Stimulated activated CD4-positive, alpha-beta T cell treated with anti-CD3 and anti-CD28 coated beads, Interleukin-2, amount 100 ng/mL, for 4 hours (primary cell): Measurements from ENCODE around the gene SERPINA12.

Experiments
- DNase-seq: peaks from one replicate; pipeline ENCODE4 v3.0.0-alpha.2; 2020; ENCODE audit warnings: low read depth

The SERPINA12 gene

DNA sequence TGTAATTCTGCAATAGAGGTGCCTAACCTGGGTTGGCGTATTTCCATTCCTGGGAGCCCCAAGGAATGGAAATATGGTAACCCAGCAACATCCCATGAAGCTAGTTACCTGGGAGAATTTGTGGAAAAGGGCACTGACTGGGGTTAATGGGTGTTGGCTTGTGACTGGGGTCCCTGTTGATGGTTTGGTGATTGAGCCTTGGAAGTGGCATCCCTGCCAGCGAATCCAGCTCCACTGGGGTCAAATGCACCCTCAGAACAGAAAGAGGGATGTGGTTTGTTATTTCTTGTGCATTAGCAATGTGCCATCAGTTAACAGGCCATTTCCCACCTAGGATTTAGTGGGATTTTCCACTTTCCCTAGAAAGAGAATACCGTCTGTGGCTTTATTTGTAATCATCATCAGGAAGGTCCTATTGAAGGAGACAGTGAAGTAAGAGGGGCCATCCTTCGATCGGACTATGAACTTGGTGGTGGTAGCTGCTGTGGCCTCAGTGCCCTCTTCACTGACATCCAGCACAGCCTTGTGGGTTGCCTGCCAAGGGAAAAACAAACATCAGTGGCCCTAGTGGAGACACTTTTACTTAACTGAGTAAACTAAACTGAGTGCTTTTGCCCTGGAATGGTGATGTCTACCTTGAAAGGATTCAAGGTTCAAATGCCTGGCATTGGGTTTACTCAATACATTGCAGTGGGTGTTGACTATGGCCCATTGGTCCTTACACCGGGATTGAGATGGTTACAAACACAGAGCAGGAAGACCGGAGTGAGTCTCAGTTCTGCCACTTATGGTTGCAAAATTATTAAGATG lies 46.3 kb downstream of the SERPINA12 start:
- DNase-seq: no peak

DNA sequence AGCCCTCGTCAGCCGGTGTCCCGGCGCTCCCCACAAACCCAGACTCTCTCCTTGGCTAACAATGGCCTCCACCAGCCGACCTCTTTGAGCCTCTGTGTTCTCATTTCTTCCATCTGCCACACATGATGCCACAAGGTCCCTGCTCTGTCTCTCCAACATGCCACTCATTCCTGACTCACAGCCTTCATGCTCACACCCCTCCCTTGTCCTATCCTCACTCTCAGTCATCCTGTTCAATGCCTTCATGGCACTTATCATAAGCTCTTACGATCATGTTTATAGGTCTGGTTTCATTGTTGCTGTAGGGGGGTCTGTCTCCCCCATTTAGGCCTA lies 47.1 kb downstream of the SERPINA12 start:
- no peak for DNase-seq

DNA sequence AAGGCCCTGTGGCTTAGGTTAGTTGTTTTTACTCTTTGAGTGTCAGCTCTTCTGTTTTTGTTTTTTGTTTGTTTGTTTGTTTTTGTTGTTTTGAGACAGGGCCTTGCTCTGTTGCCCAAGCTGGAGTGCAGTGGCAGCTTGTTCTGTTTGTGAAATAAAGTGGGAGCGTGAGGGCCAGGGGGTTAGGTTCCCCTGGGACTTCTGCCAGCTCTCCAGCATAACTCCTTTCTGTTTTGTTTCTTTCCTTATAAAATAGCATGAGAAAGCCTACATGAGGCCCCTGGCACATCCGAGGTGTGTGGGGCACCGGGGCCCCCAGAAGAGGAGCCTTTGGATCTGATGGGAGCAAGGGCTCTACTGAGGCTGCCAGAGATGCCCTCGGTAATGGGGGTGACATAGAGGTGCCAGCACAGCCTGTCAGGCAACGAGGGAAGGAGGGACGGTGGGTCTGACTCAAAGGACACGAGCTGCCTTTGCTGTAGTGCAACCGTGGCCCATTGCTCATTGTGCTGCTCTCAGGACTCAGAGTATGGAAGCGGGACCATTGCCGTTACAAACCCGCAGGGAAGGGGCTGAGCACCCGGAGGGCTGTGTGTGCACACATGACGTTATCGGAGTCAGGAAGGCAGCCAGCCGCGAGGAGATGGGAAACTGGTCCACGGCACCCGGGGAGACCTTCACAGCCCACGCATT lies 47.6 kb downstream of the SERPINA12 start:
- no peak for DNase-seq

DNA sequence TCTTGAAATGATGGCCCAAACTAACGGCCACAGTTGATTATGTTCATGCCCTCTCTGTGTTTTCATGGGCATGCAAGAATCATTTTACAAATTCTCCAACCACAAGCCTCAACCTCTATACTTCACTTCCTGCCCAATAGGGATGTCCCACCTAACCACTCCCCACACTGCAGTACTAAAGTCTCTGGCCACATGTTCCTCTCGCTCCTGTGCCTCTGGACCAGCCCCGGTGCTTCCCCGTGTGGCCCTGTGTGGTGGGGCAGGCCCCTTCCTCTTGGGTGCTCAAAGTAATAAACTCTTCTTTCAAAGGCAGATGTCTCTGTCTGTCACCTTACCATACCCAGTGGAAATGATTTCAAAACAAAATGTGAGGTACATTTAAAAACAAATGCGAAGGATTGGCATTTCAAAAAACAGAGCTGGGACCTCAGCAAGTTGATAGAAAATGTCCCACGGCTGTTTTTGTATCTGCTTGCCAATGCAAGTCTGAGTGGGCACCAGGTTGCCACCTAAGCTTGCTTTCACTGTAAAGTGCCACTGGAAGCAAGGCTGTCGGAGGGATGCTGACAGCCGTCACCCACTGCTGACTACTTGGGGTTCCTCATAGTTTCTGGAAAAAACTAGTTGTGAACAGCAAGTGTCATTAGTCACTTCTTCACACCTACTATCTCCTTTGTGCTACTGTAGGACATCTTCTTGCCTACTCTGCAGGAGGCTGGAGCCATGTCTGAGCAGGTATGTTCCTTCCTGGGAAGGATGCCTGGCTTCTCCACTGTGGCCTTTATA lies 48.4 kb downstream of the SERPINA12 start:
- no peak for DNase-seq

DNA sequence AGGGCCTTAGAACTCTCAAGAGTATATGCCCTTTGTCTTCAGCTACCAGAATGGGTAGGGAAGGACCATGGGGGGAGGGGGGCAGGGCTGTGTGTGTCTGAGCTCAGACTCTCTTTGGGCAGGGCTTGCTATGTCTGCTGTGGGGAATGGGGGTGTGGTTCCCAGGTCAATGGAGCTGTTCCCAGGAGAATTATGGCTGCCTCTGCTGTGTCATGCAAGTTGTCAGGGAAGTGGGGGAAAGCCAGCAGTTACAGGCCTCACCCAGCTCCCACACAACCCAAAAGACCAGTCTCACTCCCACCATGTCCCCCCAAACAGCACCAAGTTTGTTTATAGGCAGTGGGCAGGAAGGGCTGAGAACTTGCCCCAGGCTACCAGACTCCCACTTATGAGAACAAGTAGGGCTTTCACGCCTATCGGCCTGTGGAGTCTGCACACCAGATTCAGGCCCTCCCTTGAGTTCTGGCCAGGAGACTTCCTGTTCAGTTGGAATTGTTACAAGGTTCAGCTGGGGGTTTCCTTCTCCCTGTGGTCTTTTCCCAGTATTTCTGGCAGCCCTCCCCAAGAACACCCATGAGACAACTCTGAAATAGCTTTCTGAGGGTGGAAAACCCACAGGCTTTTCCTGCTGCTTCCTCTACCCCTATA lies 50.6 kb downstream of the SERPINA12 start:
- no peak for DNase-seq

DNA sequence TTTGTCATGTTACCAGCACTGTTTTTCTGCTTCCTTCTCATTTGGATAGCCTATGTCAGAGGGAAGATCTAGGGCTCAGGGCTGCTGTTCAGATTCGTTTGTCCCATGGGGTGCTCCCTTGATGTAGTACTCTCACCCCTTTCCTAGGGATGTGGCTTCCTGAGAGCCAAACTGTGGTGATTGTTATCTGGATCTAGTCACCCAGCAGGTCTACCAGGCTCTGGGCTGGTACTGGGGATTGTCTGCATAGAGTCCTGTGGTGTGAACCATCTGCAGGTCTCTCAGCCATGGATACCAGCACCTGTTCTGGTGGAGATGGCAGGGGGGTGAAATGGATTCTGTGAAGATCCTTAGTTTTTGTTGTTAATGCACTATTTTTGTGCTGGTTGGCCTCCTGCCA lies 51.2 kb downstream of the SERPINA12 start:
- DNase-seq: no peak

DNA sequence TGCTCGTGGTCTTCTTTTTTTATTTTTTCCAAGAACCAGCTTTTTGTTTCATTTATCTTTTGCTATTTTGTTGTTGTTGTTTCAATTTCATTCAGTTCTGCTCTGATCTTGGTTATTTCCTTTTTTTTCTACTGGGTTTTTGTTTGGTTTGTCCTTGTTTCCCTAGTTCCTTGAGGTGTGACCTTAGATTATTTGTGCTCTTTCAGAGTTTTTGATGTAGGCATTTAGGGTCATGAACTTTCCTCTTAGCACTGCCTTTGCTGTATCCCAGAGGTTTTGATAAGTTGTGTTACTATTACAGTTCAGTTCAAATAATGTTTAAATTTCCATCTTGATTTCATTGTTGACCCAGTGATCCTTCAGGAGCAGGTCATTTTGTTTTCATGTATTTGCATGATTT lies 53.3 kb downstream of the SERPINA12 start:
- DNase-seq: no peak

DNA sequence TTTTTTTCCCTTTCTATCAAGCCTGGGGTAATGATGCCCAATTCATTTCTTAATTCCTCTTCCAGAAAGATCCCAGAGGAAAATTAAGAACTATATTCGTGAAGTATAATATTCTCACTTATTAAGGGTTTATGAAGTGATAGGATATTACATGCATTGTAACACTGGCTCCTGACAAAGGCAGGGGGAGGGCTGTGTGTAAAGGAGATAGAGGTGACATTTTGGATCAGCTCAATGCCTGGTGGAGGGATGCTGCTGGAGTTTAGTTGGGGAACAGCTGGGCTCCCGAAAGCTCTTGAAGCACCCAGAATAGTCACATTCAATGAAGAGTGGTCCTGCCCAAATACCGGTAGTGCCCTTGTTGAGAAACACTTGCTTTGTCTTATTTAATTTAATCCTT lies 57.4 kb downstream of the SERPINA12 start:
- DNase-seq: no peak

DNA sequence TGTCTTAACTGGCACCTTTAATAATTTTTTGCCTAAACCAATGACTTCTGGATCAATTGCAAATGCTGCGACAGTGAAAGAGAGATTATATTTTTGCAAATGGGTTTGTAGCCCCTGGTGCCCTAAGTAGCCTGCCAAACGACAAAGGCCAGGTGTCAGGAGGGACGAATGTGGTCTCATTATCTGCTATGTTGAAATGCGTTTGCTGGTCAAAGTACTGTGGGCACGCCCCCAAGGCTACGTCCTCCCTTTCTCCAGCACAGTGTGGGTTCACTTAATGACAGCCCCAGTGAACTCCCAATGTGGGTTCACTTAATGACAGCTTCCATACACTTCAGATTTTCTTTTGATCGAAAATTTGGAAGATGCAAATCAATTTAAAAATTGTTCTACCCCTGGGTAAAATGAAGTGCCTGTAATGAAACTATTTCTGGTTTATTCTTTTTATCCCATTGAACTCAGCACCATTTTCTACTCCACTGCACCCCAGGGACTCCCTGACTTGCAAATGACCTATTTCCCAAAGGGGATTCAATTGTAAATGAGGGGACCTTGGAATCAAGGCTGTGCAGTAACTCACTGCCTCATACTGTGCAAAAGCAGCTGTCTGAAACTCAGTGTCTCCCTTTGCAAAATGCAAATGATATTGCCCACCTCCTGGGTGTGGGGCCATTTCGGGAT lies 58.0 kb downstream of the SERPINA12 start:
- no peak for DNase-seq

DNA sequence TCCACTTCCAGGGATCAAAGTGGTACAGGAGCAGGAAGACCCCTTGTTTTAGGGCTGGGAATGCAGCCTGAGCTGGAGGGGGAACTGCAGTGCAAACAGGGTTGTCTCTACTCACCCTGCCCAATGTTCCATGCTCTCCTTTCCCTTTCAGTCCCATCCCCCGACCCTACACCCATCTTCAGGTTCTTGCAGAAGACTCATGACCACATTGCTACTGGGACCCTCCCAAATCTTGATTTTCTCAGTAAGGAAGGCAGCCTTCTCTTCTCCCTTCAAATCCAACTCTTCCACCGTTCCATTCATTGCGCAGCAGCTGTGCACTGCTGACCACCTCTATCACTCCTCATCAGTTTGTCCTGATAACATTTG lies 58.6 kb downstream of the SERPINA12 start:
- DNase-seq: no peak

DNA sequence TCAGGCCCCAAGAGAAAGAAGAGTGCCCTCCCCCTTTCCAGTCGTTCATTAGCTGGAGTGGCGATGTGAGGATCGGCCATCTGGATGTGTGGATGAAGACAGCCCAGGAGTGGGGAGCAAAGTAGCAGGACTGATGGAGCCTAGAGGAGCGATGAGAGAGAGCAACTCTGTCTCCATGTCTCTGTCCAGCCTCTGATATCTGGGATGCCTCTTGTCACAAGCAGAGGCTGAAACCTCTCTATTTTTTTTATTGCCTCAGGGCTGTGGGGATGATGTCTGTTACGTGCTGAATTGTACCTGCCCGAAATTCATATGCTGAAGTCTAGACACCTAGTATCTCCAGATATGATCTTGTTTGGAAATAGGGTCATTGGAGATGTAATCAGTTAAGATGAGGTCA lies 59.3 kb downstream of the SERPINA12 start:
- DNase-seq: no peak

DNA sequence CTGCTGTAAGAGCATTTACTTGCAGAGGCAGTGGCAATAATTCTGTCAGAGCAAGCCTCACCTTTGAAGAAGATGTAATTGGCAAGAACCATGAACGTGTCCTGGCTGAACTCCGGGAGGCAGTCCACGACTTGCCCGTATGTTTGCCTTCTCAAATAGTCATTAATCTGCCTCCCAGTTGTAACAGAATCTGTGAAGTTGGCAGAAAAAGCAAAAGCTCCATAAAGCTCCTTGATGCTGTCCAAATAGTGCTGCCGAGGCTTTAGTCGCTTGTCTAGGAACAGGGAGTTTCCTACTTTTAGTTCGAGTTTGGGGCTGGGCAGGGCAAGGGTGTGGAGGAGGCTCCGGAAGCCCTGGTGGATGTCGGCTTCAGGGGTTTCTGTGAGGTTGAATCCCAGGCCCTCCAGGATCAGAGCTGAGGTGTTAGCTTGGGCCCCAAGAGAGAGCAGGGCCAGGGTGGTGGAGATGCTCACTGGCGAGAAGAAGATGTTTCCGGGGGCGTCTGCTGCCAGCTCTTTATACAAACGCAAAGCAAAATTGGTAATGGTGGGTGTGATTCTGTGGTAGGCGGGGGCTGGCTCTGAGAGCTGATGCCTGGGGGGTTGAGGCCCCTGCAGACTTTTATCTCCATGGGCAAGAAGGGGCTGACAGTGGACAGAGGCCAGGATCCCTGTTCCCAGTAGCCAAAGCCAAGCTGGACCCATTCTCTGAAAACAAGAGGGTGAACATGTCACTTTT lies 61.0 kb downstream of the SERPINA12 start:
- no peak for DNase-seq

DNA sequence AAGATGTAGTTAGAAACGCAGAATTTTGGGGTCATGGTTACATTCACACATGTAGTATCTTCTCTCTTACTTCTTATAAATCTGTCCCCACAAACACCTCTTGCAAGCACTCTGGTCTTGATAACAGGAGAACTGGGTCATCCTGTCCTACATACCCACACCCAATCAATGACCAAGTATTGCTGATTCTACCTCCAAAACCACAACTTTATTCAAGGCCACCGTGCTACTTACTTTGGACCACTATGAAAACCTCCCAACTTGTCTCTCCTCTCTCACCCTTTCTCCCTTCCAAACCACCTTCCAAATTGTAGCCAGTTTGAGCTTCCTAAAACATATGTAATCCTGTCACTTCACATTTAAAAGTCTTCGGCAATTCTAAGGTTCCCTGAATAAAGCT lies 62.1 kb downstream of the SERPINA12 start:
- DNase-seq: no peak

DNA sequence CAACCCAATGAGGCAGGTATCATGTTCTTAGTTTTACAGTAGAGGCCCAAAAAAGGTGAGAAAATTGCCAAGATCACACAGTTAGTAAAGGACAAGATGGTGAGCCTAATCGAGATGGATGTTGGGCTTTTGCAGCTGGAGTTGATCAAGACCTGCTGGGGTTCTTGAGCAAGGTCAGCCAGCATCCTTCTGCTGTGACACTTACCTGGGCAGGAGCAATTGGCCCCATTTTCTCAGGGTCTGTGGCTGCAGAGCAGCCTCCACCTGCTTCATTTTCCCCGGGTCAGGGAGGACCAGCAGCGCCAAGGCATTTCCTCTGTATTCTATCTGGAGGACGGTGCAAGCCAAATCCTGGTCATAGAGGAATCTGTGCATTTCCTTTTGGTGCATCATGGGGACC lies 63.1 kb downstream of the SERPINA12 start:
- no peak for DNase-seq

DNA sequence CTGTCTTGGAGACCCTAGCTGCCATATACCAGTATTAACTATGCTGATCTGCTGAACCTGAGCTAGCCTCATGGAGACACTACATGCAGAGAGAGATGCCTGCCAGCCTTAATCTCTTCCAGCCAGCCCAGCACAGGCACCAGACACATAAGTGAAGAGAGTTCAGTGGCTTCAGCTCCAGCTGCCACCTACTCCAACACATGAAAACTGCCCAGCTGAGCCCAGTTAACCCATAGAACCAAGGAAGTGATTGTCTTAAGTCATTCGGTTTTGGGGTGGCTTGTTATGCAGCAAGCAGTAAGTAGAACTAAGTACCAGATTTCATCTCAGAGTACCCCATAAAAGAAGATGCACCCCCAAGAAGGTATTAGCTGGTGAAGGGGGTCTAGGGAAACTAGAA lies 64.3 kb downstream of the SERPINA12 start:
- DNase-seq: no peak

DNA sequence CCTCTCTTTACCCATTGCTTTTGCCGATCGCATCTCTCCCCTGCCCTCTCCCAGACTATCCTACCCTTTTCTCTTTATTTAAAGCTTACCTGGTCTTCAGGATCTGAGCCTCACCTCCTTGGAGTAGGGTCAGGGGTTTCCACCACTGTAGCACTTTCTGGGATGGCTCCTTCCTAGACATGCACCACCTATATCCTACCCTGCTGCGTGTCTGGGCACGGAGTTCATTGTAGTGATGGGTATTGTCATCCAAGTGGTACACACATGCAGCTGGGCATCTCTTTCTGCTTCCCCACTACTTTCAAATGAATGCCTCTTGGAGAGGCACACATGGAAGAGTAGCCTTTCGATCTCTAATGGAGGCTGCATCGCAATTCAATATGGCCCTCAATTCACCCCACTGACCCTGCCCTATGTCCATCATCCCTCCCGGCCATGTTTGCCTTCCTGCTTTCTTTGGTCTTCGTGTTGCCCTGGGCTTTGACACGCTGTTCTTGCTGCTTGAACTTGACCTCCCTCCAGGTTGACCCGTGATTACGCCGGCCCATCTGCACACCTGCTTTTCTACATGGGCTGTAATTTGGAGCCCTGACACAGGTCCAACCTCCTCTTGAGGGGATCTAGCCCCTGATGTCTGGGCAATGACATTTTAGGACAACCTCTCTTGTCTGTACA lies 67.6 kb downstream of the SERPINA12 start:
- DNase-seq: no peak

DNA sequence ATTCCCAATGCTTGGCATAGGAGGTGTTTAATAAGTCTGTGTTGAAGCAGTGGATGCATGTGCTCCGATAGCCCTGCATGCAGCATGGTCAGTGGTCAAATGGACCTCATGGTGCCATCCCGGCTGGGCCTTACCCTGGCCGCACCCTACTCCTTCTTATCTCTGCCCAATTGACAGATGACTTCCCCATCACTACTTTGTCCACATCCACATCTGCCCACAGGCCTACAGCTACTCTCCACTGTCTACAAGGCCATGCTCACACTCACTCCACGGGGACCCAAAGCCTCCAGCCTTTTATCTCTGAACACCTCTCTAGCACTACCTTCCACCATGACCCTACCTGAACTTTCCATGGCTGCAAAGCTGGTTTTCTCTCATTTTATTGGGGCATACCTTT lies 68.1 kb downstream of the SERPINA12 start:
- no peak for DNase-seq

DNA sequence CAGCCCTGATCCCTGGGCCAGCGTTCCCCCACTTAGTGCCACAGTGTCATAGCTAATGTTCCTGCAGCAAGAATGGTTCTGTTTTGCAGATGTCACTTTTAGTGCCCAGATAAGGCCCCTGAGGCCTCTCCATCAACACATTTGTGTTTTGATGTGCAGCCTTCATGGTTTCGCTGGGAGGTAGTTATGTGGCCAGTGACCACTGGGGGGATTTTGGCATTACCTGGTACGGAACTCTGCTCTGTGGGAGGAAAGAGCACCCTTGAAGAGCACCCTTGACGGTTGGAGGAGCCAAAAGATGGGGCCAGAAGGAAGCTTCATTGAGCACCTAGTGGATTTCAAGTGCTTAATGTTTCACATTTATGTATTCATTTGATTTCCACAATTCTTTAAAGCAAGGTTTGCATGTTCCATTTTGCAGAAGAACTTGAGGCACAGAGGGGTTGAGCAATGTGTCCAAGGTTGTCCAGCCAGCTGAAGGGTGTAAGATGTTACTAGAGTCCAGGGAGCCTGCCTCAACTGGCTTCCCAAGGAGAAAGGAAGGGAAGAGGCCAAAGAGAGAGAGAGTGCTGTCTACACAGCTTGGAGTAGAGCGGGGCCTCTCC lies 69.7 kb downstream of the SERPINA12 start:
- no peak for DNase-seq
